GM12872 (cell line): ENCODE data around the gene FCSK.
A peak's percentile ranks its signal among the peaks of the same experiment; 100 is the strongest.

Experiments
- CTCF ChIP-seq: IDR thresholded peaks from 3 replicates; pipeline ENCODE4 v1.5.1; 2011; ENCODE audit warnings: low read depth, mild to moderate bottlenecking, low read length, moderate library complexity; ENCODE audit not compliant: insufficient read depth

Gene FCSK

GRCh38 chr16:70522216-70523075, 68.1 kb downstream of the FCSK start:
- TF ChIP-seq CTCF: no peak

- no peak for TF ChIP-seq CTCF
These were observed 68.8 kb downstream of the FCSK start, which contains the start of gene COG4 for GRCh38 chr16:70523076-70523742. TSS of gene COG4 (minus strand) at chr16:70523554. CDS start at chr16:70523543, 11 bp downstream.

GRCh38 chr16:70523743-70524398, 69.5 kb downstream of the FCSK start, which contains the start of gene SF3B3:
TSS of gene SF3B3 (plus strand) at chr16:70523816. CDS start at chr16:70526657, 2,841 bp downstream.
- no peak for TF ChIP-seq CTCF

GRCh38 chr16:70526403-70526802, 72.0 kb downstream of the FCSK start:
- TF ChIP-seq CTCF: no peak

GRCh38 chr16:70527315-70527996, 73.1 kb downstream of the FCSK start:
- no peak for TF ChIP-seq CTCF

GRCh38 chr16:70529051-70529777, 74.8 kb downstream of the FCSK start:
- peak; percentile 31; the same call in 2 of the 3 replicates for TF ChIP-seq CTCF
